Fibroblast of skin of left quadriceps (primary cell): ENCODE data around the gene NUMB.
"Not testable (repeated sequence)": the region's sequence is repeated elsewhere in the genome, so short reads cannot be mapped to it uniquely, and the experiment has no call there.

Experiments
- DNase-seq, 2 experiments: peaks; one replicate each; pipeline ENCODE4 v3.0.0-alpha.2; 2013; ENCODE audit warnings: low read depth in 2 of 2

NUMB gene

GRCh38 chr14:73465823-73466532 is 7.6 kb upstream of the NUMB start:
- no peak for DNase-seq

DNA sequence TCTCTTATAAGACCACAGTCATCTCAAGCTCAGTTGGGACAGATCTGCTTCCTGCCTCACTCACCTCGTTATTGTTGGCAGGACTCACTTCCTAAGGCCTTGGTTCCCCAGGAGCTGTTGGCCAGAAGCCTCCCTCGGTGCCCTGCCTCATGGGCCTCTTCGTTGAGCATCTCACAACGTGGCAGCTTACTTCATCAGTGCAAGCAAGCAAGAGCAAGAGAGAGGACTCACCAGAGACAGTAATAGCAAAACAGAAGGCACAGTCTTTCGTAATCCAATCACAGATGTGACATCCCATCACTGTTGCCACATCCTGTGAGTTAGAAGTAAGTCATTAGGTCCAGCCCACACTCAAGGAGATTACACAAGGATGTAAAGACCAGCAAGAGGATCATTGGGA is 5.1 kb upstream of the NUMB start:
- peak; percentile 81 to 82 for DNase-seq

GRCh38 chr14:73462815-73463214 is 4.5 kb upstream of the NUMB start:
- no peak for DNase-seq

- no peak for DNase-seq
Measured at GRCh38 chr14:73462048-73462715, 3.8 kb upstream of the NUMB start.

DNA sequence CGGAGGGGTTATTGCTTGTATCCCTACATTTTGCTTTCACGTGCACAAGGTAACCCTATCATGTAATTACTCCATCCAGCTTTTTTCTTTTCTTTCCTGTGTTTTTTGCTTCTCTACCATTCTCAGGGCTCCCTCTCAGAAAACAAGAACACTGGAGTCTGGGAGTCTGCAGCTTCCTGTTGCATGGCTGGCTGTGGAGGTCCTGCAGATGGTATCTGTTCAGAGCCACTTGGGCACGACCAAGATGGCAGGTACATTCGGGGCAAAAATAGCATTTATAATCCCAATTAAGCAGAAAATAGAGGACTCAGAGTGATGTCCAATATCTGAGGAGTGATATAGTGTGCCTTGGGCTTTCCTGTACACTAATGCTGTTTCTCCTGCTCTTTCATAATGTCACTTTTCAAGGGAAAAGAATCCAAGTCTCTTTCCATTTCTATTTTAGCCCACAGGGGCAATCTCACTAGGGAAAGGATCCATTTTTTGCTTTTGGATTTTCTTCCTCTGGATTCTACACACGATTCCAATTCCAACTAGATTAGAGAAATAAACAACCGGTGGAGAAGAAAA is 3.2 kb upstream of the NUMB start:
- no peak for DNase-seq

- DNase-seq, result no peak
Measured at GRCh38 chr14:73460691-73461127, 2.4 kb upstream of the NUMB start.

DNA sequence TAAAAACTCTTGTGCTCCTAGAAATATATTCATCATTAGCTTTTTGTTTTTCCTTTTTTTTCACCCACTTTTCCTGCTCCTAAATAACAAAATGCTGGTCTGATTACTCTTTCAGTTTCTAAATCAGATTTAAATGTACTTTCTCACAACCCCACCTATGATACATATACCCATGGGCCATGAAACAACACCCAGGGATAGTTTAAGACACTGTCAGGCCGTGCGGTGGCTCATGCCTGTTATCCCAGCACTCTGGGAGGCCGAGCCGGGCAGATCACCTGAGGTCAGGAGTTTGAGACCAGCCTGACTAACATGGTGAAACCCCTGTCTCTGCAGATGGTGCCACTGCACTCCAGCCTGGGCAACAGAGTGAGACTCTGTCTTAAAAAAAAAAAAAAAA is 1.6 kb upstream of the NUMB start:
- no peak for DNase-seq

- no peak for DNase-seq
Measured at GRCh38 chr14:73457924-73458182, 493 bp downstream of the NUMB start.

DNA sequence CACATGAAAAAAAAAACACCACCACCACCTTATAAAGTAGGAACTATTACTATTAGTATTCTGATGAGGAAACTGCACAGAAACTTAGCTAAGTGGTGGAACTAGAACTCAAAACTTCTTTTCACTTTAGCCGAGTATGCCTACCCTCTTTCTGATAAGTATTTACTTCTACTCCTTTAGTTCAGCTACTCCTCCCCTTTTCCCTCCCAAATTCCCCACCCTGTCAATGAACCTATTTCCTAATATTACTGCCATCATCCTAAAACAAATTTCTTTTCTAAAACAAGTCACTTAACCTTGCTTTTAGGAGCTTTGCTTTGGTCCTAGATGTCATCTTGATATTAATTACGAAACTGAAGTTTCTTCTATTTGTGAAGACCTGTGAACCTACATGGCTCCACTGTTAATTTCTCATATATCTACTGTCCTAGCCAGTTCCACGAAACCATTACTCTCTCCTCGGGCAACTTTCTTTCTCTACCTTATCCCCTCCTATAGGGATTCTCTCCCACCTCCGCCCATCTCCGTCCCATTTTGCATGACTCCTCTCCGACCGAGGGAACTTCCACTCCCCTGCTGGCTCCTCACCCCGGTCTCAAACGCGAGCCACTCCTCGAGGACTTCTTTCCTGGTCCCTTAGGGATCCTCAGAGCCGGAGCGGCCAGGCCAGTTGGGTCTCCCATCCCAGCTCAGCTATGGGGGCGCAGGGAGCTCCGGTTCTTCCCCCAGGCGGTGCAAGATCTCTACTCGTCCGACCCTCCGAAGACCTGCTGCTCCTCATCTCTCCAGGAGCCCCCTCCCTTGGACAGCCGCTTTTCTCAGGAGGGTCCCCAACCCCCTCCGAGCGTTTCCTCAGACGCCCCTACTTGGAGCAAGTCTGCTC is 1.1 kb downstream of the NUMB start:
- no peak for DNase-seq

DNA sequence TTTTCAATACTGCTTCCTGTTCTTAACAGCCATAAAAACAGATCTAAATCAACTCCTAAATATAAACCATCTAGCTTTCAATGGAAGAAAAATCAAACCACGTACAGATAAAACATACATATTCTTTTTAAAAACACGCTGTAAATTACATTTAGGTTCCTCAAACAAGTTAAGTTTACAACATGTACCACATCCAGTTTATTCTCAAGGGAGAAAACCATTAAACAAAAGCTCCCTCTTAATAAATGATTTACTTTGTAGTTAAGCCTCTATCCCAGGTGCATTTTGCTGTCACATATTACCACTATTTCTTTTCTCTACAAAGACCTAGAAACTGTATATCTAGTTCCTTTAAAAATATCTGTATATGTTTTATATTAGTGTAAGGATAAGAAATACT is 3.1 kb downstream of the NUMB start:
- DNase-seq, result no peak

GRCh38 chr14:73452341-73453186 is 5.8 kb downstream of the NUMB start:
- peak; percentile 85 to 86 for DNase-seq

DNA sequence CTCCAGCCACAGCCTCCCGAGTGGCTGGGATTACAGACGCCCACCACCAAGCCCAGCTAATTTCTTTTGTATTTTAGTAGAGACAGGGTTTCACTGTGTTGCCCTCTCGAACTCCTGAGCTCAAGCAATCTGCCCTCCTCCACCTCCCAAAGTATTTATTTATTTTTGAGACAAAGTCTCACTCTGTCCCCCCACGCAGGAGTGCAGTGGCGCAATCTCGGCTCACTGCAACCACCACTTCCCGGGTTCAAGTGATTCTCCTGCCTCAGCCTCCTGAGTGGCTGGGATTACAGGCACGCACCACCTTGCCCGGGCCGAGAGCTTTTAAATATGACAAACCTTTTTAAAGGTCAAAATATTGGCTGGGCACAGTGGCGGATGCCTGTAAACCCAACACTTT is 14.6 kb downstream of the NUMB start:
- no peak for DNase-seq

- no peak for DNase-seq
Measured at GRCh38 chr14:73441286-73441685, 17.1 kb downstream of the NUMB start.

- DNase-seq, result no peak
Measured at GRCh38 chr14:73438993-73439392, 19.4 kb downstream of the NUMB start.

- DNase-seq, result no peak
Measured at GRCh38 chr14:73437206-73437605, 21.1 kb downstream of the NUMB start.

DNA sequence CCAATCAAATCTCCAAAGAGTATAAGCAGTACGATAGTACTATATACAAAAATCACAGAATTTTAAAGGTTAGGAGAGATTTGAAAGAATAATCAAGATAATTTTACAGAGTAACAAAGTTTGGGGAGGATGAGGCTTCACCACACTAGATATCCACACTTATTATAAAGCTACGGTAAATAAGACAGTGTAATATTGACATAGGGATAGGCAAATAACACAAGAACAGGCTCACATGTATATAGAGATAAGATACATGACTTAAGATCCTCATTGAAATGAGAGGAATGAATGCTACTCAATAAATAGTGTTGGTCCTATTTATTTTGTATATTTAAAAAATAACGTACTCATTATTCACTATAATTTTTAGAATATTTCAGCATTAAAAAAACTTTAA is 26.2 kb downstream of the NUMB start:
- DNase-seq, result no peak

GRCh38 chr14:73428353-73428824 is 30.0 kb downstream of the NUMB start:
- DNase-seq, result no peak

GRCh38 chr14:73427516-73428264 is 30.7 kb downstream of the NUMB start:
- no peak for DNase-seq

DNA sequence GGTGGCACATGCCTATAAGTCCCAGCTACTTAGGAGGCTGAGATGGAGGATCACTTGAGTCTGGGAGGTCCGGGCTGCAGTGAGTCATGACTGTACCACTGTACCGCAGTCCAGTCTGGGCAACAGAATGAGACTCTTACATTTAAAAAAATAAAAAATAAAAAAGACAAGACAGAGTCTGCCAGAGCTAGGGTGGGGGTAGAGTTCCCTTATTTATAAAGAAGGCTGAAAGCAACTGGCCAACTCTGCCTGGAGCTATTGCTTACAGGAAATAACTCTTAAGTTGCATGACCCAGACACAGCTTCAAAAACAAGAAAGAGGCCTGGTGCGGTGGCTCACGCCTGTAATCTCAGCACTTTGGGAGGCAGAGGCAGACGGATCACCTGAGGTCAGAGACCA is 31.5 kb downstream of the NUMB start:
- no peak for DNase-seq

GRCh38 chr14:73424453-73424852 is 33.9 kb downstream of the NUMB start:
- no peak for DNase-seq

GRCh38 chr14:73423092-73423491 is 35.3 kb downstream of the NUMB start:
- DNase-seq, result not testable (repeated sequence)
